Measurements from ENCODE around the gene HDAC5.
"Not testable (repeated sequence)": the region's sequence is repeated elsewhere in the genome, so short reads cannot be mapped to it uniquely, and the experiment has no call there.

HDAC5 gene

DNA sequence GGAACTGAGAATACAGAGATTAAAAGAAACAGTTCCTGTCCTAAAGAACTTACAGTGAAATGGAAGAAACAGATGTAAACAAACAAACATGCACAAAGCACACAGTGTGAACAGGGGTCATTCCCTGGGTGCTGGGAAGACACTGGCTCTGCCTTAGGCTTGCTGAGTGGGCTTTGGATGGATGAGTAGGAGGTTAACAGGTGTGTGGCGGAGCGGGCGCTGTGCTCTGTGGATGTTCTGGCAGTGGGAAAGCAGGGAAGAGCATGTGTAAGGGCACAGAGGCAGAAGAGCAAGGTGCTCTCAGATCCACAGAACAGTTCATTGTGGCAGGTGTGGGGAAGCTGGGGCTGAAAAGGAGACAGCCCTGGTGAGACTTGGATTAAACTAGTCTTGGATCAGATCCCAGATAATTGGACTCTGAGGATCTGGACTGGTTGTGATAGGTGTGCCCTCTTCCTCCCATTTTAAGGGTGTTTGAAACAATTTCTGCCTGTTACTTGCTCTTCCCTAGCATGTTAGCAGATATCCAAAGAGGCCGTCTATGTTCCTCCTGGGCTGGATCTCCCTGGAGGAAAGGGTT, 26.4 kb upstream of the HDAC5 start:
- Histone ChIP-seq H3K9me3 (ENCODE audit: control insufficient read depth in 1 of 2, low read length in 2 of 2) (no peaks in the 10 kb centered on the region), H3K4me3 (ENCODE audit: low read depth in 1 of 2, low read length in 2 of 2) (no peak overlapping the region), H3K27ac (ENCODE audit: low read depth, low read length) (no peak overlapping the region), H3K36me3 (ENCODE audit: control insufficient read depth in 1 of 2, insufficient read depth in 2 of 2, low read length in 2 of 2) (peaks cover 0 to 12% of the 10 kb centered on the region in 2 donors), H3K4me1 (ENCODE audit: control insufficient read depth in 1 of 2, insufficient read depth in 2 of 2, low read length in 2 of 2) (no peaks in the 10 kb centered on the region), H3K9ac (ENCODE audit: low read depth in 1 of 2, low read length in 2 of 2) (no peak overlapping the region), H3K27me3 (ENCODE audit: control insufficient read depth in 1 of 2, insufficient read depth in 2 of 2, low read length in 2 of 2) (no peaks in the 10 kb centered on the region)

DNA sequence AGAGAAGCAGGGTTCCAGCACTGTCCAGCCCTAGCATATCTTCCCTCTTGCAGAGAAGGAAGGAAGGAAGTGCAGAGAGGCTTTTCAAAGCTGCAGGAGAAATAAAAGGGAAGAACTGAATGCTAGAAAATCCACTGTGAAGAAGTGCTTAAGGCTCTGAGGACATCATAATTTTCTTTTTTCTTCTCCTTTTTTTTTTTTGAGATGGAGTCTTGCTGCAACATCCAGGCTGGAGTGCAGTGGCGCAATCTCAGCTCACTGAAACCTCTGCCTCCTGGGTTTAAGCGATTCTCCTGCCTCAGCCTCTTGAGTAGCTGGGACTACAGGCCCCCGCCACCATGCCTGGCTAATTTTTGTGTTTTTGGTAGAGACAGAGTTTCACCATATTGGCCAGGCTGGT, 25.6 kb upstream of the HDAC5 start:
- H3K9me3 ChIP-seq (ENCODE audit: control insufficient read depth in 1 of 2, low read length in 2 of 2); H3K4me3 ChIP-seq (ENCODE audit: low read depth in 1 of 2, low read length in 2 of 2); H3K36me3 ChIP-seq (ENCODE audit: control insufficient read depth in 1 of 2, insufficient read depth in 2 of 2, low read length in 2 of 2); H3K27ac ChIP-seq (ENCODE audit: low read depth, low read length); H3K4me1 ChIP-seq (ENCODE audit: control insufficient read depth in 1 of 2, insufficient read depth in 2 of 2, low read length in 2 of 2); H3K27me3 ChIP-seq (ENCODE audit: control insufficient read depth in 1 of 2, insufficient read depth in 2 of 2, low read length in 2 of 2); H3K9ac ChIP-seq (ENCODE audit: low read depth in 1 of 2, low read length in 2 of 2): not testable (repeated sequence)

DNA sequence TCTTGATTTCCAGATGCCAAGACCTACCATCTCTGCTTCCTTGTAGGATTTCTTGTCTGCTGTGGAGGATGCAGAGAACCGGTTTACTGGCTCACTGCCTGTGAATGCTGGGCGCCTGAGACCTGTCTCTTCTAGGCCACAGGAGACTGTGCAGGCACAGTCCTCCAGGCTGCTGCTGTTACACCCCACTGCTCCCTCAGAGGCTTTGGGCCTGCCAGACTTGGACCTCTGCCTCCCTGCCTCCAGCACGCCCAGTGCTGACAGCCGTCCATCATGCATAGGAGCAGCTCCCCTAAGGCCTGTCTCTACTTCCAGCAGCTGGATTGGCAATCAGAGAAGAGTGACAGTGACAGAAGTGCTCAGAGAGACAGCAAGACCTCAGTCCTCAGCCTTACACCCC, 24.4 kb upstream of the HDAC5 start:
- Histone ChIP-seq H3K36me3 (ENCODE audit: control insufficient read depth in 1 of 2, insufficient read depth in 2 of 2, low read length in 2 of 2) (peaks cover 0 to 7% of the 10 kb centered on the region in 2 donors), H3K9me3 (ENCODE audit: control insufficient read depth in 1 of 2, low read length in 2 of 2) (no peaks in the 10 kb centered on the region), H3K27ac (ENCODE audit: low read depth, low read length) (no peak overlapping the region), H3K27me3 (ENCODE audit: control insufficient read depth in 1 of 2, insufficient read depth in 2 of 2, low read length in 2 of 2) (no peaks in the 10 kb centered on the region), H3K9ac (ENCODE audit: low read depth in 1 of 2, low read length in 2 of 2) (no peak overlapping the region), H3K4me1 (ENCODE audit: control insufficient read depth in 1 of 2, insufficient read depth in 2 of 2, low read length in 2 of 2) (no peaks in the 10 kb centered on the region), H3K4me3 (ENCODE audit: low read depth in 1 of 2, low read length in 2 of 2) (no peak overlapping the region)

DNA sequence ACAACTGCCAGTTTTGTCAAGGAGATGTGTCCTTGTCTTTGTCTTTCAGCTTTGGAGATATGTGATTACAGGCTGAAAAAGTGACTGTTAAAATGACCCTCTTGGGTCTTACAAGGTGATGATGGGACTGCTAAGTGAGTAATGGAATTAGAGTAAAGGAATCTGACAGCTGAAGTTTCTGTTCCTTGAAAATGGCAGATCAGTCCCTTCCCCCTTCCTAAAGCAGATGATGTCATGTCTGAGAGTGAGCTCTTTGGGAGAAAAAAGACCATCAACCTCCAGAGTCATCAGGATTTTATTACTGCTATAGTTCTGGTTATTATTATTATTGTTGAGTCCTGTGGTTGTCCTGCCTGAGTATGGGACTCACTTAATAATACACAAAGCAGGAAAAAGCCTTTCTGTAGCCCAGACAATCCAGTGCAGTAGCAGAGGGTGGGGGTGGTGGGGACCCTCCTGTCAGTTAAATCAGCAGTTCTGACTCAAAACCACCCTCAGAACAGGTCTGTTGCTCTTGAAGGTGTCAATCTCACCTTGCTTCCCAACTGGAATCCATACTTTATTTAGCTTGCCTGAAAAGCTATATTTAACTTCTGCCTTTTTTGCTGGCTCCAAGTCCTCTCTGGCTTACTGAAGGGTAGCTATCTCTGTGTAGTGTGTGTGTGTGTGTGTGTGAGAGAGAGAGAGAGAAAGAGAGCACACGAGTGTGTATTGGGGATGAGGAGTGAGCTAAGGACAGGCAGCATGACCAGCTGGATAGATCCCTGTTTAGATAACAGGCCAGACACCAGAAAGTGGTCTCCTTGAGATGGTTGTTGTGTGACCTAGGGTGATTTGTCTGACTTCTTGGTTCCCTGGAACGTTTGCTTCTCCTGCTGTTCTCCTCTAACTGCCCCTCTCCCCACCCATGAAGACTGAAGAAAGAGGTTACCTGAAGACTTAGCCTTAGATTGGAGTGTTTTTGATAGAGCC, 23.2 kb upstream of the HDAC5 start:
- Histone ChIP-seq H3K4me3 (ENCODE audit: low read depth in 1 of 2, low read length in 2 of 2) (no peak overlapping the region), H3K27ac (ENCODE audit: low read depth, low read length) (no peak overlapping the region), H3K27me3 (ENCODE audit: control insufficient read depth in 1 of 2, insufficient read depth in 2 of 2, low read length in 2 of 2) (no peaks in the 10 kb centered on the region), H3K36me3 (ENCODE audit: control insufficient read depth in 1 of 2, insufficient read depth in 2 of 2, low read length in 2 of 2) (peaks cover 0 to 7% of the 10 kb centered on the region in 2 donors), H3K9ac (ENCODE audit: low read depth in 1 of 2, low read length in 2 of 2) (no peak overlapping the region), H3K4me1 (ENCODE audit: control insufficient read depth in 1 of 2, insufficient read depth in 2 of 2, low read length in 2 of 2) (peaks cover 0 to 6% of the 10 kb centered on the region in 2 donors), H3K9me3 (ENCODE audit: control insufficient read depth in 1 of 2, low read length in 2 of 2) (no peaks in the 10 kb centered on the region)

DNA sequence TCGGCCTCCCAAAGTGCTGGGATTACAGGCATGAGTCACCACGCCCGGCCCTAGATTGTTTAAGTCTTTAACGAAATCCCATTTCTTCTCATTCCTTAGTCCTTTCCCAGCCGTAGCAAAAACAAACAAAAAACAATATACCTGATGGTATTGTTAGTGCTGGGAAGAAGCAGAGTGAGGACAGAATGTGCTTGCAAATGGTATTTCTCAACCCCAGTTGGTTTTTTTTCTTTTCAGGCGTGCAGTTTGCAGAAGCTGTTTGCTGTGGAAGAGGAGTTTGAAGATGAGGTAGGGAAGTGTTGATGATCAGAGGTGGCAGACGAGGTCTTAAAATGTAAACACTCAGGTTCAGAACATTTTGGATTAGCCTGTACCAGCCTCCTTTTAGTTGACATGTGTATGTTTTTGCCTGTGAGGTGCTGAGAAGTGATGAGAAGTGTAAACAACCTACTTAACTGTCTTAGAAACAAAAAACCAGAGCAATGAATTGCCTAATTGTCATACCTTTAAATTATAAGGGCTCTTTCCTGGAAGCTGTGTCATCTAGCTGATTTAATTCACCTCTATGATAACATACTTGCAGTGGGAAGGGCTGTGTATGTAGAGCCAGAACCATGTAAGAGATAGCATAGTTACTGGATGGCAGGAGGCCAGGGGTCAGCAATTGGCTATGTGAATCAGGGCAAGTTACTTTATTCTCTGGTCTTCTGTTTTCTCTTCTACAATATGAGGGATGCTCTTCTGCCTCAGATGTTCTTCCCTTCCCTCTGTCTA, 21.7 kb upstream of the HDAC5 start:
- Histone ChIP-seq H3K36me3 (ENCODE audit: control insufficient read depth in 1 of 2, insufficient read depth in 2 of 2, low read length in 2 of 2) (peaks cover 0 to 7% of the 10 kb centered on the region in 2 donors), H3K4me1 (ENCODE audit: control insufficient read depth in 1 of 2, insufficient read depth in 2 of 2, low read length in 2 of 2) (peaks cover 0 to 6% of the 10 kb centered on the region in 2 donors), H3K27ac (ENCODE audit: low read depth, low read length) (no peak overlapping the region), H3K27me3 (ENCODE audit: control insufficient read depth in 1 of 2, insufficient read depth in 2 of 2, low read length in 2 of 2) (no peaks in the 10 kb centered on the region), H3K9me3 (ENCODE audit: control insufficient read depth in 1 of 2, low read length in 2 of 2) (no peaks in the 10 kb centered on the region), H3K9ac (ENCODE audit: low read depth in 1 of 2, low read length in 2 of 2) (no peak overlapping the region), H3K4me3 (ENCODE audit: low read depth in 1 of 2, low read length in 2 of 2) (no peak overlapping the region)

DNA sequence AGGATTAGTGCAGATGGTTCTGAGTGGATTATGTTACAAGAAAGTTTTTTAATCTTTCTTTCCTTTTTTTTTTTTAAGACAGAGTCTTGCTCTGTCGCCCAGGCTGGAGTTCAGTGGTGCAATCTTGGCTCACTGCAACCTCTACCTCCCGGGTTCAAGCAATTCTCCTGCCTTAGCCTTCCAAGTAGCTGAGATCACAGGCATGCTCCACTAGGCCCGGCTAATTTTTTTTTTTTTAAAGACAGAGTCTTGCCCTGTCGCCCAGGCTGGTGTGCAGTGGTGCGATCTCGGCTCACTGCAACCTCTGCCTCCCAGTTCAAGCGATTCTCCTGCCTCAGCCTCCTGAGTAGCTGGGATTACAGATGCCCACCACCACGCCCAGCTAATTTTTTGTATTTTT, 20.5 kb upstream of the HDAC5 start:
- H3K4me1 ChIP-seq (ENCODE audit: control insufficient read depth in 1 of 2, insufficient read depth in 2 of 2, low read length in 2 of 2); H3K27me3 ChIP-seq (ENCODE audit: control insufficient read depth in 1 of 2, insufficient read depth in 2 of 2, low read length in 2 of 2); H3K27ac ChIP-seq (ENCODE audit: low read depth, low read length); H3K36me3 ChIP-seq (ENCODE audit: control insufficient read depth in 1 of 2, insufficient read depth in 2 of 2, low read length in 2 of 2); H3K9me3 ChIP-seq (ENCODE audit: control insufficient read depth in 1 of 2, low read length in 2 of 2); H3K4me3 ChIP-seq (ENCODE audit: low read depth in 1 of 2, low read length in 2 of 2); H3K9ac ChIP-seq (ENCODE audit: low read depth in 1 of 2, low read length in 2 of 2): not testable (repeated sequence)

DNA sequence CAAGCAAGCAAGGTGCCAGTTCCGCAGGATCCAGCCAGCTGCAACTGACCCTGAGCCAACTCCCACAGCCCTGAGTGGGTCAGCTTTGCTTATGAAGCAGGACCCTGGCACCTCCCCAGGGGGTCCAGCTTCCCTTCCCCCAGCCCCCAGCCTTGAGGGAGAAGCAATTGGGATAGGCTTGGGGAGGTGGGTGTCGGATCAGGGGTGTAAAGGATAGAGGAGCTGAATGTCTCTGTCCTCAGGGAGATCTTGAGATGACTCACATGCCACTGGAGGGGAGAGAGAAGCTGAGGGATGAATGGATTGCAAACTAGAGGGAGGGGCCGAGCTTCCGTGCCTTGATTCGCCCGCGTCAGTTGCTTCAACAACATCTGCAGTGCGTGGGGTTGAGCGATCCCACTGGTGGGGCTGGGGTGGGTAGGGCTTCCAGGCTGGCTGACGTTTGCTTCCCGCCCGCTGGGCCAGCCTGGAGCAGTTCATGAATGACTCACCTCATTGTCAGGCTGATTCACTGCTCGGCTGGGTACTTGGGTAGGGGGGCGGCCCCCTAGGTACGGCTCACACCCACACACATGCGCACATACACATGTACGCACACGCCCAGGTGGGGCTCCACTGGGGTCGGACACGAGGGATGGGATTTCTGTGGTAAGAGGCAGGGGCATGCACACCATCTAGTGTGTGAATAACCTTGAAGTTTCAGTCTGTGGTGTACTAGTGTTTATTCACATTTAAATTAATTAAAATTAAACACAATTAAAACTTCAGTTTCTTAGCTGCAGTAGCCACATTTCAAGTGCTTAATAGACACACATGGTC, 14.7 kb upstream of the HDAC5 start:
- no peaks in the 10 kb centered on the region for H3K9me3 ChIP-seq (ENCODE audit: control insufficient read depth in 1 of 2, low read length in 2 of 2)
- H3K27ac ChIP-seq (ENCODE audit: low read depth, low read length): no peak overlapping the region
- no peaks in the 10 kb centered on the region for H3K36me3 ChIP-seq (ENCODE audit: control insufficient read depth in 1 of 2, insufficient read depth in 2 of 2, low read length in 2 of 2)
- peak overlapping the region in 1 of 2 donors; percentile 7 for H3K9ac ChIP-seq (ENCODE audit: low read depth in 1 of 2, low read length in 2 of 2)
- H3K27me3 ChIP-seq (ENCODE audit: control insufficient read depth in 1 of 2, insufficient read depth in 2 of 2, low read length in 2 of 2): no peaks in the 10 kb centered on the region
- H3K4me1 ChIP-seq (ENCODE audit: control insufficient read depth in 1 of 2, insufficient read depth in 2 of 2, low read length in 2 of 2): peaks cover 0 to 12% of the 10 kb centered on the region in 2 donors
- H3K4me3 ChIP-seq (ENCODE audit: low read depth in 1 of 2, low read length in 2 of 2): no peak overlapping the region

DNA sequence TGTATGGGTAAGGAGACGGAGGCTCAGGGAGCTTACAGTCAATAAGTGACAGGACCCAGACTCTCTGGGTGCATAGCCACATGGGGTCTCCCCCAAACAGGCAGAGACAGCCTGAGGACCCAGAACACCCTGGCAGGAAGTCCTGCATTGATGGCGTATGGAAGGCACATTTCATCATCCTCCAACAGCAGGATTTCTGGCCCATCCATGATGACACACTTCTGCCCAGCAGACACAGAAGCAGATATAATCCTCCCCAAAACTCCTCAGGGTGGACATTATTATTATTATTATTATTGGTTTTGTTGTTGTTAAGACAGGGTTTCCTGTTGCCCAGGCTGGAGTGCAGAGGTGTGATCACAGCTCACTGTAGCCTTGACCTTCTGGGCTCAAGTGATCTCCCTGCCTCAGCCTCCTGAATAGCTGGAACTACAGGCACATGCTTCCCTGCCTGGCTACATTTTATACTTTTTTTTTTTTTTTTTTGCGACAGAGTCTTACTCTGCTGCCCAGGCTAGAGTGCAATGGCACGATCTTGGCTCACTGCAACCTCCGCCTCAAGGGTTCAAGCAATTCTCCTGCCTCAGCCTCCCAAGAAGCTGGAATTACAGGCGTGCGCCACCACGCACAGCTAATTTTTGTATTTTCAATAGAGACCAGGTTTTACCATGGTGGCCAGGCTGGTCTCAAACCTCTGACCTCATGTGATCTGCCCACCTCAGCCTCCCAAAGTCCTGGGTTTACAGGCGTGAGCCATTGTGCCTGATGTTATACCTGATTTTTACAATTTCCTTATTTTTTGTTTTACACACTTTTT, 11.5 kb upstream of the HDAC5 start:
- peaks cover 6% of the 10 kb centered on the region in 2 donors for H3K4me1 ChIP-seq (ENCODE audit: control insufficient read depth in 1 of 2, insufficient read depth in 2 of 2, low read length in 2 of 2)
- H3K9ac ChIP-seq (ENCODE audit: low read depth in 1 of 2, low read length in 2 of 2): no peak overlapping the region
- H3K9me3 ChIP-seq (ENCODE audit: control insufficient read depth in 1 of 2, low read length in 2 of 2): no peaks in the 10 kb centered on the region
- no peaks in the 10 kb centered on the region for H3K36me3 ChIP-seq (ENCODE audit: control insufficient read depth in 1 of 2, insufficient read depth in 2 of 2, low read length in 2 of 2)
- no peak overlapping the region for H3K27ac ChIP-seq (ENCODE audit: low read depth, low read length)
- no peak overlapping the region for H3K4me3 ChIP-seq (ENCODE audit: low read depth in 1 of 2, low read length in 2 of 2)
- H3K27me3 ChIP-seq (ENCODE audit: control insufficient read depth in 1 of 2, insufficient read depth in 2 of 2, low read length in 2 of 2): no peaks in the 10 kb centered on the region

DNA sequence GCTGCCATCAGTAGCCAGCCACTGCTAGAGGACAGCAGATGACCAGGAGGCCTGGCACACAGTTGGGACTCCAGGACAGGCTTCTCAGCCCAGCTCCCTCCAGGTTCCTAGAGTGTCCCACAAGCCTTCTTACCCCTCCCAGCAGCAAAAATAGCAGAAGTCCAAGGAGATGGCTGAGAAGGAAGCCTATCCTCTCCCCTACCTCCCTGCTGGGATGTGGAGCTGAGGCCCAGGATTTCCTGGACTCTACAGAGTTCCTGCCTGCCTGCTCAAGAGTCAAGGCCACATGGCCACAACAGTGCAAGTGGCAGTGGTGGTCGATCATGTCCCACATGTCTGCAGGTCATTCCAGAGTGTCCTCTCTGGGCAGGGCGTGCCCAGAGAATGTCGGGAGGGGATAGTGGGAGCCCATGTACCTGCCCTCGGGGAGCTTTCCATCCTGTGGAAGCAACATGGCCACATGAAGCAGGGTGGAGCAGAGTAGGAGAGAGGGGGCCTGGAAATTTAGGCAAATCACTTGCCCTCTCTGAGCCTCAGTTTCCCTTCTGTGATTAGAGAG, 10.6 kb upstream of the HDAC5 start:
- no peaks in the 10 kb centered on the region for H3K36me3 ChIP-seq (ENCODE audit: control insufficient read depth in 1 of 2, insufficient read depth in 2 of 2, low read length in 2 of 2)
- H3K4me1 ChIP-seq (ENCODE audit: control insufficient read depth in 1 of 2, insufficient read depth in 2 of 2, low read length in 2 of 2): peaks cover 6% of the 10 kb centered on the region in 2 donors
- H3K27me3 ChIP-seq (ENCODE audit: control insufficient read depth in 1 of 2, insufficient read depth in 2 of 2, low read length in 2 of 2): no peaks in the 10 kb centered on the region
- H3K9me3 ChIP-seq (ENCODE audit: control insufficient read depth in 1 of 2, low read length in 2 of 2): no peaks in the 10 kb centered on the region
- no peak overlapping the region for H3K9ac ChIP-seq (ENCODE audit: low read depth in 1 of 2, low read length in 2 of 2)
- no peak overlapping the region for H3K27ac ChIP-seq (ENCODE audit: low read depth, low read length)
- no peak overlapping the region for H3K4me3 ChIP-seq (ENCODE audit: low read depth in 1 of 2, low read length in 2 of 2)

Measured in duodenal mucosa (tissue), 2 donors.